Mesenchymal stem cell (in vitro differentiated cells and primary cell): ENCODE measurements around the gene C21orf91.

Experiments
- DNase-seq: peaks from one replicate; pipeline ENCODE4 v3.0.0-alpha.2; 2013
- H2AFZ ChIP-seq: one replicate; pipeline ENCODE4 v1.6.1; 2013; ENCODE audit warnings: low read depth, mild to moderate bottlenecking, control low read depth, inconsistent platforms, low read length, moderate library complexity
- H2AK5ac ChIP-seq: 2 replicates; pipeline ENCODE4 v1.6.1; 2013; ENCODE audit warnings: low read length, moderate library complexity, mild to moderate bottlenecking, inconsistent platforms; ENCODE audit not compliant: severe bottlenecking
- H2BK120ac ChIP-seq: one replicate; pipeline ENCODE4 v1.6.1; 2013; ENCODE audit warnings: low read depth, mild to moderate bottlenecking, inconsistent platforms, low read length, moderate library complexity
- H2BK12ac ChIP-seq, 2 experiments: one replicate each; pipeline ENCODE4 v1.6.1; 2013; ENCODE audit warnings: inconsistent platforms in 2 of 2, low read length in 2 of 2, mild to moderate bottlenecking in 2 of 2, moderate library complexity in 2 of 2, control low read depth in 1 of 2
- H2BK15ac ChIP-seq: one replicate; pipeline ENCODE4 v1.6.1; 2013; ENCODE audit warnings: mild to moderate bottlenecking, low read depth, inconsistent platforms; ENCODE audit not compliant: poor library complexity, severe bottlenecking
- H2BK5ac ChIP-seq: 2 replicates; pipeline ENCODE4 v1.6.1; 2013; ENCODE audit warnings: low read depth, mild to moderate bottlenecking, low read length, control low read depth, inconsistent platforms; ENCODE audit not compliant: poor library complexity, severe bottlenecking
- H3K14ac ChIP-seq, 2 experiments: one replicate each; pipeline ENCODE4 v1.6.1; 2013; ENCODE audit warnings: inconsistent platforms in 2 of 2, low read length in 2 of 2, control low read depth in 1 of 2, mild to moderate bottlenecking in 1 of 2, moderate library complexity in 1 of 2
- H3K18ac ChIP-seq, 2 experiments: one replicate each; pipeline ENCODE4 v1.6.1; 2013; ENCODE audit warnings: inconsistent platforms in 2 of 2, low read length in 2 of 2, control low read depth in 1 of 2, low read depth in 1 of 2, mild to moderate bottlenecking in 1 of 2
- H3K23ac ChIP-seq, 2 experiments: one replicate each; pipeline ENCODE4 v1.6.1; 2013; ENCODE audit warnings: inconsistent platforms in 2 of 2, low read length in 2 of 2, mild to moderate bottlenecking in 2 of 2, moderate library complexity in 2 of 2, control low read depth in 1 of 2
- H3K27ac ChIP-seq: 2 replicates; pipeline ENCODE4 v1.5.1; 2013; ENCODE audit warnings: mild to moderate bottlenecking, moderate library complexity, low read length, control low read depth, inconsistent platforms; ENCODE audit not compliant: poor library complexity, severe bottlenecking
- H3K27me3 ChIP-seq, 2 experiments: 2 replicates each; pipeline versions ENCODE4 v1.6.1 to v1.7.0; 2013; ENCODE audit warnings: low read length in 2 of 2, mild to moderate bottlenecking in 2 of 2, moderate library complexity in 2 of 2, control low read depth in 1 of 2, inconsistent platforms in 1 of 2; ENCODE audit not compliant: control insufficient read depth in 1 of 2, insufficient read depth in 1 of 2
- H3K36me3 ChIP-seq, 2 experiments: 2 replicates each; pipeline versions ENCODE4 v1.6.1 to v1.7.0; 2013; ENCODE audit warnings: low read length in 2 of 2, control low read depth in 1 of 2, inconsistent platforms in 1 of 2, low read depth in 1 of 2, mild to moderate bottlenecking in 1 of 2; ENCODE audit not compliant: insufficient read depth in 2 of 2, control insufficient read depth in 1 of 2
- H3K4ac ChIP-seq, 2 experiments: one replicate each; pipeline ENCODE4 v1.6.1; 2013; ENCODE audit warnings: inconsistent platforms in 2 of 2, low read length in 2 of 2, mild to moderate bottlenecking in 2 of 2, moderate library complexity in 2 of 2, control low read depth in 1 of 2, low read depth in 1 of 2
- H3K4me1 ChIP-seq: 2 replicates; pipeline ENCODE4 v1.6.1; 2013; ENCODE audit warnings: low read depth, low read length, control low read depth; ENCODE audit not compliant: control insufficient read depth, insufficient read depth
- H3K4me2 ChIP-seq: 2 replicates; pipeline ENCODE4 v1.6.1; 2013; ENCODE audit warnings: low read length, mild to moderate bottlenecking, inconsistent platforms; ENCODE audit not compliant: poor library complexity, severe bottlenecking
- H3K4me3 ChIP-seq, 2 experiments: 2 replicates each; pipeline versions ENCODE4 v1.5.1 to v1.7.0; 2013; ENCODE audit warnings: low read length in 2 of 2, mild to moderate bottlenecking in 2 of 2, control low read depth in 1 of 2, low read depth in 1 of 2; ENCODE audit not compliant: insufficient read depth in 1 of 2
- H3K79me1 ChIP-seq: replicated peaks from 2 replicates; pipeline ENCODE4 v1.6.1; 2013; ENCODE audit warnings: mild to moderate bottlenecking, control low read depth, low read length, inconsistent platforms; ENCODE audit not compliant: poor library complexity, severe bottlenecking
- H3K9ac ChIP-seq: 2 replicates; pipeline ENCODE4 v1.7.0; 2013; ENCODE audit warnings: mild to moderate bottlenecking, low read length, moderate library complexity
- H3K9me3 ChIP-seq: 2 replicates; pipeline ENCODE4 v1.7.0; 2013; ENCODE audit warnings: mild to moderate bottlenecking, low read length; ENCODE audit not compliant: control insufficient read depth
- H4K8ac ChIP-seq: one replicate; pipeline ENCODE4 v1.6.1; 2013; ENCODE audit warnings: inconsistent platforms, mild to moderate bottlenecking, low read length, moderate library complexity
- H4K91ac ChIP-seq: one replicate; pipeline ENCODE4 v1.6.1; 2013; ENCODE audit warnings: mild to moderate bottlenecking, low read length, inconsistent platforms
- WGBS: methylation state at CpG from one replicate; pipeline ENCODE4 v1.1.7; 2013; ENCODE audit warnings: mixed read lengths; 5-methylcytosine and 5-hydroxymethylcytosine counted together

Gene C21orf91

GRCh38 chr21:17779980-17780379, 39.2 kb downstream of the C21orf91 start:
- WGBS: 92% methylated on average over 3 of the region's 3 CpGs

GRCh38 chr21:17779496-17779895, 39.7 kb downstream of the C21orf91 start:
- 81% methylated on average over 3 of the region's 3 CpGs for WGBS
- peaks cover 0 to 8% of the 10 kb centered on the region in 2 experiments for H3K36me3 ChIP-seq
- H3K14ac ChIP-seq: no peak overlapping the region
- H3K23ac ChIP-seq: no peak overlapping the region
- no peak overlapping the region for H2BK15ac ChIP-seq
- H3K27ac ChIP-seq: no peak overlapping the region
- H2BK5ac ChIP-seq: no peak overlapping the region
- no peaks in the 10 kb centered on the region for H3K4me1 ChIP-seq
- H2BK12ac ChIP-seq: no peak overlapping the region
- no peak overlapping the region for H3K4me2 ChIP-seq
- no peak overlapping the region for H2BK120ac ChIP-seq
- peak; percentile 44 for DNase-seq
- no peaks in the 10 kb centered on the region for H3K9me3 ChIP-seq
- no peak overlapping the region for H3K4ac ChIP-seq
- no peak overlapping the region for H3K4me3 ChIP-seq
- no peak overlapping the region for H3K9ac ChIP-seq
- no peaks in the 10 kb centered on the region for H3K27me3 ChIP-seq
- no peak overlapping the region for H2AK5ac ChIP-seq
- no peak overlapping the region for H4K8ac ChIP-seq
- no peak overlapping the region for H3K18ac ChIP-seq
- H4K91ac ChIP-seq: no peak overlapping the region
- H3K79me1 ChIP-seq: no peaks in the 10 kb centered on the region
- no peak overlapping the region for H2AFZ ChIP-seq

More at GRCh38 chr21:17779980-17780379, 39.2 kb downstream of the C21orf91 start:
- no peaks in the 10 kb centered on the region for H3K79me1 ChIP-seq
- no peak overlapping the region for H4K91ac ChIP-seq
- no peak overlapping the region for H2AFZ ChIP-seq
- H3K4me1 ChIP-seq: no peaks in the 10 kb centered on the region
- peaks cover 0 to 13% of the 10 kb centered on the region in 2 experiments for H3K36me3 ChIP-seq
- H2BK12ac ChIP-seq: no peak overlapping the region
- no peak for DNase-seq
- H3K27me3 ChIP-seq: no peaks in the 10 kb centered on the region
- no peak overlapping the region for H3K27ac ChIP-seq
- H3K9ac ChIP-seq: no peak overlapping the region
- H2BK120ac ChIP-seq: no peak overlapping the region
- no peak overlapping the region for H3K4me2 ChIP-seq
- H2AK5ac ChIP-seq: no peak overlapping the region
- H4K8ac ChIP-seq: no peak overlapping the region
- H2BK15ac ChIP-seq: no peak overlapping the region
- H3K23ac ChIP-seq: no peak overlapping the region
- no peaks in the 10 kb centered on the region for H3K9me3 ChIP-seq
- no peak overlapping the region for H3K4ac ChIP-seq
- H3K14ac ChIP-seq: no peak overlapping the region
- no peak overlapping the region for H3K4me3 ChIP-seq
- H3K18ac ChIP-seq: no peak overlapping the region
- no peak overlapping the region for H2BK5ac ChIP-seq

GRCh38 chr21:17777072-17777765, 41.9 kb downstream of the C21orf91 start:
- Histone ChIP-seq H2BK5ac (no peak overlapping the region), H3K27me3 (no peaks in the 10 kb centered on the region), H3K4me3 (no peak overlapping the region), H3K23ac (no peak overlapping the region), H4K91ac (no peak overlapping the region), H2BK120ac (no peak overlapping the region), H3K4me2 (no peak overlapping the region), H2BK12ac (no peak overlapping the region), H3K36me3 (no peaks in the 10 kb centered on the region), H3K4ac (no peak overlapping the region), H3K4me1 (no peaks in the 10 kb centered on the region), H3K18ac (no peak overlapping the region), H2BK15ac (no peak overlapping the region), H2AK5ac (no peak overlapping the region), H3K9ac (no peak overlapping the region), H4K8ac (no peak overlapping the region), H3K79me1 (no peaks in the 10 kb centered on the region), H3K27ac (no peak overlapping the region), H2AFZ (no peak overlapping the region), H3K9me3 (no peaks in the 10 kb centered on the region), H3K14ac (no peak overlapping the region)
- peak; percentile 25 for DNase-seq
- 50% methylated on average over 1 of the region's 1 CpG for WGBS

DNA sequence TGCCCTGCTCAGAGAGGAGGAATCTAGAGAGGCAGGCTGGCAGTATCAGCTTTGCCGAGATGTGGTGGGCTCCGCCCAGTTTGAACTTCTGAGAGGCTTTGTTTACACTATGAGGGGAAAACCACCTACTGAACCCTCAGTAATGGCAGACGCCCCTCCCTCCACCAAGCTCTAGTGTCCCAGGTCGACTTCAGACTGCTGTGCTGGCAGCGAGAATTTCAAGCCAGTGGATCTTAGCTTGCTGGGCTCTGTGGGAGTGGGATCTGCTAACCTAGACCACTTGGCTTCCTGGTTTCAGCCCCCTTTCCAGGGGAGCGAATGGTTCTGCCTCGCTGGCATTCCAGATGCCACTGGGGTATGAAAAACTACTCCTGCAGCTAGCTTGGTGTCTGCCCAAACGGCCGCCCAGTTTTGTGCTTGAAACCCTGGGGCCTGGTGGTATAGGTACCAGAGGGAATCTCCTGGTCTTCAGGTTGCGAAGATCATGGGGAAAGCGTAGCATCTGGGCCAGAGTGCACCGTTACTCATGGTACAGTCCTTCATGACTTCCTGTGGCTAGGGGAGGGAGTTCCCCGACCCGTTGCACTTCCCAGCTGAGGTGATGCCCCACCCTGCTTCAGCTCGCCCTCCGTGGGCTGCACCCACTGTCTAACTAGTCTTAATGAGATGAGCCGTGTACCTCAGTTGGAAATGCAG, 43.6 kb downstream of the C21orf91 start:
- Histone ChIP-seq H3K23ac (no peak overlapping the region), H3K14ac (no peak overlapping the region), H3K4ac (no peak overlapping the region), H2BK12ac (no peak overlapping the region), H2BK5ac (no peak overlapping the region), H2AFZ (no peak overlapping the region), H3K9ac (no peak overlapping the region), H3K18ac (no peak overlapping the region), H2AK5ac (no peak overlapping the region), H4K91ac (no peak overlapping the region), H3K27ac (no peak overlapping the region), H3K9me3 (peaks cover 4% of the 10 kb centered on the region), H3K4me3 (no peak overlapping the region), H3K4me1 (no peaks in the 10 kb centered on the region), H2BK15ac (no peak overlapping the region), H2BK120ac (no peak overlapping the region), H3K27me3 (no peaks in the 10 kb centered on the region), H3K79me1 (no peaks in the 10 kb centered on the region), H3K36me3 (no peaks in the 10 kb centered on the region), H4K8ac (no peak overlapping the region), H3K4me2 (no peak overlapping the region)
- 91% methylated on average over 16 of the region's 17 CpGs for WGBS
- no peak for DNase-seq
